HG02870 (cell line): ENCODE data around the gene NPAS2.

Experiments
- ATAC-seq: cut with Tn5 transposase; IDR thresholded peaks from one replicate; pipeline ENCODE4 v1.9.1; 2021; ENCODE audit warnings: mild to moderate bottlenecking, moderate library complexity; ENCODE audit not compliant: unreplicated experiment

Gene NPAS2

DNA sequence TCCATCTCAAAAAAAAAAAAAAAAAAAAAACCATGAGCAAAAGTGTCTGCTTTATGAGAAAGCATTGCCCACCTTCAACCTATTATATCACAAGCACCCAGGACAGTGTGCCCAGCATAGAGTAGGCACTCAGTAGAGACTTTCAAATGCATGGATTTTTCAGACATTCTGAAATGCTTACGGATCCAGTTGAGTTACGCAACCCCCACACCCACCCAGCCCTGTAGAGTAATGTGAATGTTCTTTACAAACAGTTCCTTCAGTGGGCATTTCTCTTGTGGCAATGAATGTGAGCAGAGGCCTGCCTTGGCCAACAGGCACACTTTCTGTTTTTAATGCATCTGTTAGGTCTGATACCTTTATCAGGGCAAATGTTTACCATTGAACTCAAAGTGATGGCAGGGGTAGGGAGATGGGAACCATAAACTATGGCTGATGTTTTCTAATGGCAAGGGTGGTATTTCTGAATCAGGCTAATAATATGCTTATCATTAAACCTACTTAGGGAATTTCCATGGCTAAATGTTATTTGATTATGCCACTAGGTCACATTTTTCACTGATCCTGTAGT lies 117.1 kb downstream of the NPAS2 start:
- no peak for ATAC-seq

DNA sequence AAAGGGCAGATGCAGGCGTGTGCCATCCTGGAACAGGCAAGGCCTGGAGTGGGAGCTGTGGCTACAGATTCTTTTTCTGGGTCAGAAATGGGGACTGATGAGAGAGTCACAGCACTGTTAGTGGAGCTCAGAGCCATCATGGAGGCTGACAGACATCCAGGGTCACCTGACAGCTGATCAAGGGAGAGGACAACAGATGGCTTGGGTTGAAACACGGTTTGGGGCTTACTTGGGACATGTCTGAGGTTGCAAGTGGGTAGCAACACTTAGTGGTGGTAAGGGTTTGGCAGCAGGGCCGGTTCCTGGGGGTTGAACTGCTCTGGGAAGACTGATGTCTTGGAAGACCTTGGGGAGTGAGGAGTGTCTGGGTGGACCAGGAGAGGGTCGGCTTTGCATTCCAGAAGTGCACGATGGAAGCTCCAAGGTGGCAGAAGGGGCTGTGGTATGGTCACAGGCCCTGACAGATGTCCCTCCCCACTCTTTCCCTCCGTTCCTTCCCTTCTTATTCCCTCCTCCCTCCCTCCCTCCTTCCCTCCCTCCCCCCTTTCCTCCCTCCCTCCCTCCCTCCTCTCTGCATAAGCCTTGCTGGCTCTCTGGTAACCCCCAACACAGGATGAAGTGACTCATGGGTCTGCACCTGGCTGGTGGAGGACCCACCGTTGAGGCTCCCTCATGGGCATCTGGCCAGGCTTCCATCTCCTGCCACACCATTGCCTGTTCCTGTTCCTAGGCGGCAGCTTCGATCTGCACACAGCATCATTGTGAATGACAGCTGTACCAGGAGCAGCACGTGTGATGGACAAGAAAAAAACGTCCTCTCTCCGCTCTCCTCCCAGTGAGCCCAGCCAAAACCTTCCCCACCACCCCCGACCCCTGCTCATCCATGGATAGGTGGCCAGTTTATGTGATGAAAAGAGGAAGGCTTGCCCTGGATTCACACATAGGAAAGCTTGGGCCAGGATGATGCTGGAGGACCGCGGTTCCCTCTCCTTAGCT lies 118.4 kb downstream of the NPAS2 start:
- ATAC-seq: no peak

DNA sequence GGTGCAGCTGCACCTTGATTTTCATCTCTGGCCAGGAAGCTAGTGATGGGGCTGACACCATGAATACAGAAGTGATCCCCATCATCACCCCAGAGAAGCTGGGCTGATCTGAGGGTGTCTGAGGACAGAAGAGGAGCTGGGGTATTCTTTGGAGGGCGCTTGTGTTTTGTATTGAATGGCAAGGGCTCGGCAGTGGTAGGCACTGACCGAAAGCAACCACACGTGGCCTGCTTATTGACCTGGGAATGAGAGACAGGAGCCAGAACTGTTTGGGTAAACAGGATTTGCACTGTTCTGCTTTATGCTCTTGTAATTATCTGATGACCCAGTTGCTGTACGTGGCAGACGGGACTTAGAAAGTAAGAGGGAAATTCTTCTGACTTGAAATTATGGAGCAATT lies 119.5 kb downstream of the NPAS2 start:
- no peak for ATAC-seq

DNA sequence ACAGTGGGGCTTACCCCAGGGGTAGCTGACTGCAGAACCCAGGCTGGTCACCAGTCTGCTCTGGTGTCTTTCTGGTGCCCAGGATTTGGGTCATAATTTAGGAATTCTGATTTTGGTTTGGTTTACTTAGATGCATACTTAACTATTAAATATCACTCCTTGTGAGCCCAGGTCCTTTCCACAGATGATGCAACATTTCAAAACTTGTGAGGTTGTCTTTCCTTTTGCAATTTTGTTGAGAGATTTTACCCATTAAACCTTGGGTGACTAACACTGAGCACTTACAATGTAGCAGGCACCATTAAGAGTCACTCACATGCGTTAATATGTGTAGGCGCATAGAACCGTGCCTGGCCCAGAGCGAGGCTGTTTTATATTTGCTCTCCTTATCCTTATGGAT lies 120.3 kb downstream of the NPAS2 start:
- no peak for ATAC-seq

DNA sequence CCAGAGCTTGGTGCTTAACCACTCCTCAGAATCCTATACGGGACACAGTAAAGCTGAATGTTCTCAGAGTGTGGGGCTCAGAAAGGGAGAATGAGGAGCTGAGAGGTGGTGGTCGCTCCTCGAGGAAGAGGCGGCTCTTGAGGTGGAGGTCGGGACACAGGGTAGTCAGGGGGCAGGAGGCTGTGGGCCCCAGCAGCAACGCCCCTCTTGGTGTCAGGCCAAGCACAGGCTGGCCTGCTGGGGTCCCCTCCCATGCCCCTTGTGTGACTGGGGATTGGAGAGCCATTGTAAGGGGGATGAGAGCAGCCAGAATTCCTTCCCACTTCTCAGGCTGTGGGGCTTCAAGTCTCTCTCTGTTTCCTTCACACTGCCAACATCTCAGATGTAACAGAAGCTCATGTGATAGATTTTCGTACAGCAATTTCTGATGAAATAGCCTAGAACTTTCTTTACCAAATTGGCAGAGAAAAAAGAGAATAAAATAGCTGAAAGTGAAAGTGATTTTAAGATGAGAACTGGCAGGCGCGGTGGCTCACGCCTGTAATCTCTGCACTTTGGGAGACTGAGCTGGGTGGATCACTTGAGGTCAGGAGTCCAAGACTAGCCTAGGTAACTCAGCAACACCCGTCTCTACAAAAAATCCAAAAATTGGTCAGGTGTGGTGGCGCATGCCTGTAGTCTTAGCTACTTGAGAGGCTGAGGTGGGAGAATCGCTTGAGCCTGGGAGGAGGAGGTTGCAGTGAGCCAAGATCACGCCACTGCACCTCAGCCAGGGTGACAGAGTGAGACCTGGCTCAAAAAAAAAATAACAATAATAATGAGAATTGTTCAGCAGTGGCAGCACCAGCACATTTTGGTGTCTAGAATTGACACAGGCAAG lies 121.1 kb downstream of the NPAS2 start:
- ATAC-seq: no peak

DNA sequence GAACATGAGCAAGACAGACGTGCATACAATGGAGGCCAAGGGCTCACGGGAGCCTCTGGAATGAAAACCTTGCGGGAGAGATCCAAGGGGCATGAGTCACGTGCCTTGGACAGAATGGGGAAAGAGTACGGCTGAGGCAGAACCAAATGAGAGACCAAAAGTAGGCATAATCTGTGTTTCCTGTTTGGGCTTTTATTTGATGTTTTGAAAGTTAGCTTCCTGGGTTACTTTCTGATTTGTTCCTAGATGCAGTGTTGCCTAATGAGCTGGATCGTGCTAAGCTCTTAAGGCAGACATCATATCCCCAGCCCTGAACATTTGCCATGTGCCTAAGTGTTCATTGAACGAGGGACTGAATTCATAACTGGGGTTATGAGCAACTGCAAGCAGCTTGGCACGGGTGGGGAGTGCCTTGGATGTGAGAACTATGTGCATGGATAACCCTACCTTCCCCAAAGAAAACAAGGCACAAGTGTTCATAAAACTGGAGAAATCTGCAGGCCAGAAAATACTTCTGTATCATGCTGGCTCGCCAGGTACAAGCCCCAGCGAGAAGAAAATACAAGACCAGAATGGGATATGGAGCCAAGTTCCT lies 121.8 kb downstream of the NPAS2 start:
- ATAC-seq: no peak

DNA sequence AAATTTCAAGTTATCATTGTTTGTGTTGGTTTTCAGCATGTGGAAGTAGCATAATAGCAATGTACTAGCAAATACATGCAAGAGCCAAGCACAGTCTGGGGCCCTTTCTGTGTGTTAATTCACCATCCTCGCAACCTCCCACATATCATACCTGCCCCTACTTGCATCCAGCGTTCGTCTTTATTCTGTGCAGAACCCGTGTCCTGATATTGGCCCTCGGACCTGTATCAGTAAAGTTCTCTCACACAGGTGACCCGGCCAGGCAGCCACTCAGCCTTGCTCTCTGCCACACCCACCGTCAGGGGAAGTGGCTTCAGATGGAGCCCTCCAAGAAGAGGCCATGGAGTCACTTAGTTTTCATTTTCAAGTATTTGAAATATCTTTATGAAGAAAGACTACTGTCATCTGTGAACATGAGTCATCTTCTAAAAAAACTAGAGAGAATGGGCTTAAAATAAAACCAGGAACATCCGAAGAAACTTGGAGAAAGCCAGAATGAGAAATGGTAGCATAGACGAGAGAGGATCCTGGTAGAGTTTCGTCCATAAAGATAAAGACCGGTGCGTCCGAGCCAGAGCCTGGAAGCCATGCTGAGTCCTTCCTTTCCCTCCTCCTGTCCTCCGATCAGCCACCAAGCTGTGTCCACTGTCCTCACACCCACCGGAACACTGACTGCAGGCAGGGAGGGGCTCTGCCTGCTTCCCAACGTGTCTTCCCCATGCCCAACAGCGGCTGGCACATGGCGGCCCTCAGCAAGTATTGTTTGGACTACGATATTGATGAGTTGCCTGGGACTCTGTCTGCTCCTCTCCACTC lies 124.9 kb downstream of the NPAS2 start:
- ATAC-seq: no peak

DNA sequence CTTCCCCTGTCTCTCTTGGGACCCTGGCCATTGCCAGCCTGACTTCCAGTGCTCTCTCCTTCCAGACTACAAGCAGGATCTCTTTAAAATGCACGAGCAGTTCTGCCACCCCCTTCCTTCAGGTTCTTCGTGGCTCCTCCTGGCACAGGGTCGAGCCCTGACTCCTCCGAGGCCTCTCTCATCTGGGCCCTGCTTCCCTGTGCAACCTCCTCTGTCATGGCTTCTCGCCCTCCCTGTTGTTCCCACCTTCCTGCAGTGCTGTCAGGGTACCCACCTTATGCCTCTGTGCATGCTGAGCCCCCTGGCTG lies 125.4 kb downstream of the NPAS2 start:
- no peak for ATAC-seq

DNA sequence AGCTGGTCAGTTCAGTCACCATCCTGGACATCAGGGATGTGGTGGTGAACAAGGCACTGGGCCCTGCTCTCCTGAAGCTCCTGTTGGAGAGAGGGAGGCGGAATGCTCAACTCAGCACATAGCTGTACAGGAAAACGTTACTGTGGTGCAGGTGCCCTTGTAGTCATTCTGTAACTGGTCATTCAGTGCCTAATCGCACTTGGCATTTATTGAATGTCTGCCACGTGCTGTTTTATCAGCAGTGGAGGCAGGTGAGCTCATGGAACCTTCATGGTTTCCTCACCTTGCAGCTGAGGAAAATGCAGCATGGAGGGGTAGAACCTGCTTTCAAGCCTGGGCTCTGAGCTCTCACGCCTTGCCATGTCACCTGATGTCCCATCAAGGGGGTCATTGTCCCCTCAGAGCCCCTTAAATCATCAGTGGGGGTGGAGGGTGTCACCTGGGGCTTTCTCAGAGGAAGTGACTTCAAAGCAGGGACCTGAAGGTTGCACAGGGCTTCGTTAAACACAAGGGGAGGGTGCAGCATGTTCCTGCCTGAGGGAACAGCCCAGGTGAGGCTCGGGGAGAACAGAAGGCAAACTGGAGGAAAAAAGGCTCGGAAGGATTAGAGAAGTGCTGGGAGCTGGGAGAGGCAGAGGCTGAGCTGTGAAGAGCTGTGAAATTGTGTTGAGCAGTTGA lies 126.1 kb downstream of the NPAS2 start:
- no peak for ATAC-seq

DNA sequence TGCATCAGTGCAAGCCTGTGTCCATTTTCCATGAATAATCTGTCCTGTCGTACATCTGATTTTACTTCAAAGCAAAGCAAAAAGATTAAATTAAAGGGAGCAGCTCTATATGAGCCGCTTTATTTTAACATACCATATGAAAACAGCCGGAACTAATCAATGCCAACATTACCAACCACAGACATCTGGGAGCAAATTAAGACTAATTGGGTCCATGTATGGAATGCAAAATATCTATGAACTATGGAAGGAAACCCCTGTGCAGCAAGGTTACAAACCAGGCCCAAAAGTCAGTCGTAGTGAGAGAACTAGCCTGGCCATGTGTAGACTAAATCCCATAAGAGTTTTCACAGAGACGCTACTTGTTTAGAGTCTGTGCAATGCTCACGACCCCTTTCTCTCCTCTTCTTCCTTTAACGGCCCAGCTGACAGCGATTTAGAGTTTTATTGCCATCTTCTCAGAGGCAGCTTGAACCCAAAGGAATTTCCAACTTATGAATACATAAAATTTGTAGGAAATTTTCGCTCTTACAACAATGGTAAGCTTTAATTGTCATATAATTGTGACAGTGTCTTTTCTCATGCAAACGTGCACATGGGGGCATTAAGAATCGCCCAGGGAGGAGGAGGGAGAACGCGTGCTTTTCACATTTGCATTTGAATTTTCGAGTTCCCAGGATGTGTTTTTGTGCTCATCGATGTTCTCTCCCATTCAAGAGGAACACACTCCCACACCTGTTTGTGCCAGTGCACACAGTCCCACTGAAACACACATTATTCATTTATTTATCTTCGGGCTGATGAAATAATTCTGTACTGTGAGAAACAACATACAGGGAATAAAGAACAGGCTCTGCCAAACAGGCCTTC lies 129.2 kb downstream of the NPAS2 start:
- ATAC-seq: no peak

DNA sequence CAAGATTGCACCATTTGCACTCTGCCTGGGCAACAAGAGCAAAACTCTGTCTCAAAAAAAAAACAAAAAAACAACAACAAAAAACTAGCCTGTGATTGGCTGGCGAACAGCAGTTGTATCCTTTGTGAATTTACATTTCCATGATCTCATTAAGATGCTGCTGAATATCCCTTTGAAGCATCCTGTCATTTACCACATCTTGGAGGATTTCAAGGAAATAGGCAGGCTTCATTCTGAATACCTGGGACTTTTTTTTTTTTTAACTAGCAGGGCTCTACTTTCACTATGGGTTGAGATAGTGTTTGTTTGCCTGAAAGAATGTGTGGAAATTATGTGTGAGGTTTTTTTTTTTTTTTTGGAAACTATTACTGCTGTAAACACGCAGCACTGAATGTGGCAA lies 132.6 kb downstream of the NPAS2 start:
- no peak for ATAC-seq

DNA sequence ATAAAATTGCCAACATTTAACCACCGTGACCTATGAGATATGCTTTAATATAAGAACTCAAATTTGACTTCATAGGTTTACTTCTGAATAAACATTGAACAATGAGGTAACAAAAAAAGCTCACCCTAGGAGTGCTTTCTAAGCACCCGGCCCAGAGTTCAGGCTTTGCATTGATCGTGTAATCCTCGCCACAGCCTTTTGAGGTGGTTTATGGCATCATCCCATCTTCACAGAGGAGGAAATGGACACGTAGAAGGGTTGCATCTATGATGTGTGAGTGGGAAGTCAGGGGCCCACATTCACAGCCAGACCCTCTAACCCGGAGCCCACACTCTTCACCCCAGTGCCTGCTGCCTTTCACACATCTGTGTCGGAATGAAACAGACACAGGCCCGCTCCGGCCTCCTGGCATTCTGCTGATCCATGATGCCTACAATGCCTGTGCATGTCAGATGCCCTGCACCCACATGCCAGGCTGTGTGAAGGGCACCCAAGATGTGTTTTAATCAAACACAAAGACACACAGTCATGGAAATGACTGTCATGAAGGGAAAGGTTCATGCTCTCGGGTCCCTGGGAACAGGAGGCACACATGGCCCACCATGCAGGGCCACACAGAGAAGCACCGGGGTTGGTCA lies 133.6 kb downstream of the NPAS2 start:
- ATAC-seq: no peak

DNA sequence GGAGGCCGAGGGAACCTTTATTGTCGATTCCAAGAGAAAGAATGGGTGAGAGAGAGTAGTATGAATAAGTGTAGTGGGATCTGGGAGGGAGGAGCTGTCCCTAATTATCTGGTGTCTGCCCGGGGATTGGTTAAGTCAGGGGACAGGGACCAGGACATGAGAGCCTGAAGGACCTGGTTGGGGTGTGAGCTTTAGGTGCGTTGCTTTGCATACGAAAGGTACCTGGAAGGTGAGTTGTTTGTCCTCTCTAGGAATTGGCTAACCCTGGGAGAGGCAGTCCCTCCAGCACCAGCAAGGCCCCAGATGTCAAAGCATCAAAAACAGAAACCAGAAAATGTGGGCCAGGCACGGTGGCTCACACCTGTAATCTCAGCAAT lies 134.1 kb downstream of the NPAS2 start:
- no peak for ATAC-seq

DNA sequence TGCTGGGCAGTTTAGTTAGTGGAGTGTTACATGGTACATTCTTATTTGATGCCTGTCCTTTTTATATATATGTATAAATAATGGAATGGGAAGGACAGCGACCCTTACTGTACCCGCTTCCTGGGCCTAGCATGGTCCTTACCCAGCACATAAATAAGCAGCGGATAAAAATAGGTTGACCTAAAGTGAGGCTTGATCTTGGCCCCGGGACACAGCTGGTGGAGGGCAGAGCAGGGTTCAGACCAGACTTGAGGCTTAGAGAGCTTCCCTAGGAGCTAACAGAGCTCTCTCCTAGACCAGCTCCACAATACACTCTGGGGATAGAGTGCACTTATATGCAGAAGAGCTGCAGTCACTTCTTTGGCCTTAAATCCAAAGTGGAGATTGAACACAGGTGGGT lies 135.3 kb downstream of the NPAS2 start:
- no peak for ATAC-seq

DNA sequence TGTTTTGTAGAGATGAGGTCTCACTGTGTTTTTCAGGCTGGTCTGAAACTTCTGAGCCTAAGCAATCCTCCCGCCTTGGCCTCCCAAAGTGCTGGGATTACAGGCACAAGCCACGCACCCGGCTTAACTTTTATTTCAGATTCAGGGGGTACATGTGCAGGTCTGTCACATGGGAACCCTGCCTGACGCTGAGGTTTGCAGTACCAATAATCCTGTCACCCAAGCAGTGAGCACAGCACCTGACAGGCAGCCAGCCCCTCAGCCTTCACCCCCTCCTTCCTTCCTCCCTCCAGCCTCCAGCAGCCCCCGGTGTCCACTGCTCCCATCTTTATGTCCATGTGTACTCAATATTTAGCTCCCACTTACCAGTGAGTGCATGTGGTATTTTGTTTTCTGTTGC lies 136.1 kb downstream of the NPAS2 start:
- no peak for ATAC-seq

DNA sequence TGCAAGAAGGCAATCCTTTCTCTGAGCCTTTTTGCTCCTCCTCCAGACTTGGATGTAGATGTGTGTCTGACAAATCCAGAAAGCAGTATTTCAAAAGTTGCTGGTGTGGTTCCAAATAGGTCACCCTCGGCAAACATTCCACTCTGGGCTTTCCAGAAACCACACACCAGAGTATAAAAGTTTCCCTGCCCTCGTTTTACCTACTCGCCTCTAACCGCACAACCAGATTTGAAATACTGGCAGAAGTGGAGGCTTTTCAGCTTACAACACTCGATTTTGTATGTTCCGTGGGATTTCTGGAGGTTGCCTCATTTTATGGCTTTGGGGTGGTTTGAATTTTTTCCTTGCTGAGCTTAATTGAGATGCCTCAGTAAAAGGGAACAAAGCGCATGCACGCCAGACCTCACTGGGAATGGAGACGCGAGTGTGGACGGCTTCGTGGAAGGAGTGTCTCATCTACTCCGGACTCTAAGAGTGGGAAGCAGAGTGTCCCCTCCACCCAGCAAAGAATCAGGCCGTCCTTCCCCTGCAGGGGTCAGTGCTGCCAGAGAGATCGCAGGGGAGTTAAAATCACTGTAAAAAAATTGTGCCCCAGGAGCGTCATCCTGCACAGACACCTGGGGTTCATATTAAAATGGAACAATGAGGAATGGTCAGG lies 138.2 kb downstream of the NPAS2 start:
- ATAC-seq: no peak

DNA sequence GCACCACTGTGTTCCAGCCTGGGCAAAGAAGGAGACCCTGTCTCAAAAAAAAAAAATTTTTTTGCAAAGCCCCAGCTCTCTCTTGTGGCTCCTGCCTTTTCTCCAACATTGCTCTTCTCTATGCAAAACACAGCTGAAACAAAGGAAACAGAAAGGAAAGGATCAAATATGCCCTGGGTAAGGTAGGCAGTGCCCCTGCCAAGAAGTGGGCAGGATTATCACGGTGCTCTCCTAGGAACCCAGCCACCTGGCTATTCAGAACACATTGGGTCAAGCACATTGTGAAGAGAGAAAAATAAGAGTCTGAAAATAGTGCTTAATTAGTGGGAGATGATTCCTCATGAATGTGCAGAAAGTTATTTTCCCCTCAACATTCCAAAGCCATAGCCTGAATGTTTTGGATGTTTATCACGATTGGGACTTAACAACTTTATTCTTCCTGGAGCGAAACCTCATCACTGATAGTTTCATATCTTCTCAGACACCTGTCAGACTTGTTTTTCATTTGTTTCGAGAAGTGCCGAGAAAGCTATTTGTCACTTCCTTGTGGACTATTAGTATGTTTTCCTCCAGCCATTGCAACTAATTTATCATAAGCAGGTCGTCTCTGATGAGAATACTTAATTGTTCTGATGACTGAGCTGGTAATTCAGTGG lies 139.4 kb downstream of the NPAS2 start:
- ATAC-seq: no peak
